Left ventricle myocardium inferior (tissue), 1 donor: ENCODE data around the gene TSPAN9. TPM values are rescaled to one million over a fixed set of nuclear protein-coding genes. Genes with fewer than 3 reads are reported as not detected.

ENCODE experiments used
- DNase-seq: peaks from one replicate; pipeline ENCODE4 v3.0.0-alpha.2; 2020
- H3K27ac ChIP-seq: fragments of 200-600 bp; replicated peaks from 2 replicates; pipeline ENCODE4 v1.8.0; 2021
- H3K27me3 ChIP-seq: fragments of 200-600 bp; 2 replicates; pipeline ENCODE4 v1.8.0; 2021; ENCODE audit warnings: low read depth
- H3K36me3 ChIP-seq: fragments of 200-600 bp; 2 replicates; pipeline ENCODE4 v1.8.0; 2021
- H3K4me1 ChIP-seq: fragments of 200-600 bp; 2 replicates; pipeline ENCODE4 v1.8.0; 2021
- H3K4me3 ChIP-seq: fragments of 200-600 bp; 2 replicates; pipeline ENCODE4 v1.8.0; 2021; ENCODE audit warnings: mild to moderate bottlenecking, moderate library complexity
- H3K9me3 ChIP-seq: fragments of 200-600 bp; replicated peaks from 2 replicates; pipeline ENCODE4 v1.8.0; 2021
- CTCF ChIP-seq: fragments of 200-600 bp; IDR thresholded peaks from 2 replicates; pipeline ENCODE4 v1.8.0; 2021; ENCODE audit warnings: antibody characterized with exemption, mild to moderate bottlenecking, borderline replicate concordance
- intact Hi-C: fragments of 100-400 bp; cut with micrococcal nuclease; formaldehyde crosslinking; loops from one replicate; pipeline ENCODE4 v1.11.0; 2022
- total RNA-seq: library from RNA; stranded (reverse); fragmentation: NEBNext Ultra II Directional; extraction: Animal tissue kit (Norgen Biotek cat#: 25700); gene quantifications from one replicate; pipeline ENCODE4 v1.2.1, GENCODE V29; 2021
- donor health status: DM: no; HTN: yes; CAD: no; lungs with severe emphysema.

TSPAN9 gene
- total RNA-seq, 1 donor from 2014 or later = 305 TPM

DNA sequence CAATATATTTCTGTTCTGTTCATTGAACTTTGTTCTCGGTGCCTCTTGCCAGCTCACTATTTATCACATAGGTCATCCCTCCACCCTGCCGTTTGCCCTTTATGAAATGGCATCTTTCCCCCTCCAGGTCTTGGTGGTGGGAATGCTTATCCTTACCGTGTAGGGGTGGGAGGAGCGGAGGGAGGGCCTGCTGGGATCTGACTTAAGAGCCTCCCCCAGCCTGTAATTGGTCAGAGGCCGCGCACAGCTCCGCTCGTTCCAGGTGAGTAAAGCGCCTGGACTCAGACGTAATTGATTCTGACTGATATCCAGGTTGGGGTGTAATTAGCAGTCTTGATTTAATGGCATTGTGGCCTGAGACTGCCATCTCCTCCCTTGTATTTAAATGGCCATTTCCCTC lies 185.3 kb downstream of the TSPAN9 start:
- no peak overlapping the region for H3K4me3 ChIP-seq
- intact Hi-C loops = no loop called here
- no peak for DNase-seq
- H3K27me3 ChIP-seq = no peaks in the 10 kb centered on the region
- H3K27ac ChIP-seq = peak overlapping the region; percentile 96
- peaks cover 3% of the 10 kb centered on the region for H3K36me3 ChIP-seq
- H3K9me3 ChIP-seq = no peaks in the 10 kb centered on the region
- TF ChIP-seq CTCF = no peak
- peaks cover 100% of the 10 kb centered on the region for H3K4me1 ChIP-seq

DNA sequence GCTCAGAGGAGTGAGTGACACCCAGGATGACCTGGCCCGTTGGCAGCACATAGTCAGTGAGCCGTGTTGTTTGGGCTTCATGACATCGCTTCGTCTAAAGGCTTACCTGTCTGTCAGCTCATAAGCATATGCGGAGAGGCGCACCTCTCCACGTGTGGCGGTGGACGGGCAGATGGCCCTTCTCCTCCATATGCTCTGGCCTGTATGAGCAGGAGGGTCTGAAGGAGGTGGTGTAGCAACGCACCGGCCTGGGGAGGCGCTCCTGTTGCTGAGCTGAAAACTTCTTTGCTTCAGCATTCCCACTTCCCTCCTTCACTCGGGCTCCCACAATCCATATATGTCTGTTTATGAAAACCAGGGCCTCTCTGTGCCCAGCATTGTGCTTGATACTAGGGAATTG lies 186.1 kb downstream of the TSPAN9 start:
- Histone ChIP-seq H3K27me3 (no peaks in the 10 kb centered on the region), H3K9me3 (no peaks in the 10 kb centered on the region), H3K4me3 (no peak overlapping the region), H3K36me3 (peaks cover 3% of the 10 kb centered on the region), H3K4me1 (peaks cover 98% of the 10 kb centered on the region), H3K27ac (peak overlapping the region; percentile 96)
- TF ChIP-seq CTCF = no peak
- DNase-seq = no peak
- intact Hi-C loops = no loop called here

DNA sequence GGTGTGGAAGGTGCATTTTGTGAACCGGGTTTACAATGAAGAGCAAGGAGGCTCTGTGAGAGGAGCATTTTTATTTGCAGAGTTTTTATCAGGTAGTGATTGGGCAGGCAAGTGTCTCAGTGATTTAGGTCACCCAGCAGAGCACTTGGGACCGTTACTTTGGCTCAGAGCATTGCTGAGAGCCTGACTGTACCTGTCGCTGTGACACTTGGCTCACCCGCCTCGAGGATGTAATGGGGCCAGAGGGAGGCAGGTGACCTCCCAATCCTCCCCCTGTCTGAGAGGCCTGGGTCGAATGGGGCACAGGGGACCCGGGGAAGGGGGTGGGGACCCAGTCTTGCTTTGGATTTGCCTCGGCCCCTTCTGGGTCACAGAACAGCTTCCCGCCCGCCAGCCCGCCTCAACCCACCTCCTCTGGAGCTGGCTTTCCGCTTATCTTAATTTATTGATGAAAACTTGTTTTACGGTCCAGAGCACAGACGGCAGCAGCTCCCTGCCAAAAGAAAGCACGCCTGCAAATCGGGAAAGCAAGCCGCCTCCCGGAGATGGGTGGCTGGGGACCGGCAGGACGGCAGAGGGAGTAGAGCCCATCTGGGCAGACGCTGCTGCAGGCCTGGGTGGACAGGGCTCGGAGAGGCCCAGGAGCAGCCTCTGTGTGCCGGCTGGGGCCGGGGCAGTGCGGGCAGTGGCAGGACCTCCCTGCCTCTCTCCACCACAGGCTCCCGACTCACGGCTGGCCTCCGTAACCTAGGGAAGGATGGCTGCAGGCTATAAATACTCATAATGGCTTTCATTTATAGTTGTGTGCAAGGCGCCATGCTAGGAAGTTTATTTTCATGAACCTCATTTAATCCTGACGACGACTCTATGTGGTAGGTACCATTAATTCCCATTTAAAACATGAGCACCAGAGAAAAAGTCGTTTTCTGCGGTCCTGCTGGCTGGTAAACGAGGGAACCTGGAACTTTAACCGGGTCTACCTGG lies 187.1 kb downstream of the TSPAN9 start:
- peaks cover 88% of the 10 kb centered on the region for H3K4me1 ChIP-seq
- no peaks in the 10 kb centered on the region for H3K27me3 ChIP-seq
- peak; percentile 61 for DNase-seq
- H3K4me3 ChIP-seq = peak overlapping the region; percentile 34
- TF ChIP-seq CTCF = no peak
- intact Hi-C loops = no loop called here
- no peaks in the 10 kb centered on the region for H3K9me3 ChIP-seq
- H3K27ac ChIP-seq = peak overlapping the region; percentile 96
- peaks cover 3% of the 10 kb centered on the region for H3K36me3 ChIP-seq

DNA sequence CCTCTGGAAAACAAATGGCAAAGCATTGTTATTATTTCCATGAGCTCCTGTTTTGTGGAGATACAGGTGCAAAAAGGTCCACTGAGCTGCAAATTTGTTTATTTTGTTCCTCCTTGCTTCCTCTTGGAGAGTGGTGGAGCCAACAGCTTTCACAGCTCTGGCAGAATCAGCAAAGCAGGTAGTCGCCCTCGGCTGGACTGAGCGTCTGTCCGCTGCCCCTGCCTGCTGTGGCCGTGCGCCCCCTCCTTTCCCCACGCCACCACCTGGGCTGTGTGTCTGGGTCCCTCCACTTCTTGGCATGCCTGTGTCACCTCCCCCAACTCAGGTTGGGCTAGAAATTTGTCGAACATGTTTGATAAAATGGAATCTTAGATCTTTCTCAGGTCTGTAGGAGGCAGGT lies 188.2 kb downstream of the TSPAN9 start:
- Histone ChIP-seq H3K9me3 (no peaks in the 10 kb centered on the region), H3K27ac (peak overlapping the region; percentile 96), H3K4me3 (no peak overlapping the region), H3K36me3 (peaks cover 3% of the 10 kb centered on the region), H3K27me3 (no peaks in the 10 kb centered on the region), H3K4me1 (peaks cover 87% of the 10 kb centered on the region)
- no peak for DNase-seq
- TF ChIP-seq CTCF = no peak
- intact Hi-C loops = no loop called here

- DNase-seq = no peak
- peaks cover 3% of the 10 kb centered on the region for H3K36me3 ChIP-seq
- H3K27ac ChIP-seq = peak overlapping the region; percentile 96
- peaks cover 85% of the 10 kb centered on the region for H3K4me1 ChIP-seq
- no peaks in the 10 kb centered on the region for H3K27me3 ChIP-seq
- intact Hi-C loops = no loop called here
- no peak overlapping the region for H3K4me3 ChIP-seq
- H3K9me3 ChIP-seq = no peaks in the 10 kb centered on the region
- no peak for TF ChIP-seq CTCF
Observed at GRCh38 chr12:3266638-3267037, 189.5 kb downstream of the TSPAN9 start.
